Fibroblast of mammary gland (primary cell): Measurements from ENCODE around the gene ETV7.

Source experiments
- DNase-seq: peaks from one replicate; pipeline ENCODE4 v3.0.0-alpha.2; 2010; ENCODE audit warnings: low read depth
- H3K4me3 ChIP-seq: 2 replicates; pipeline ENCODE4 v1.5.1; 2011; ENCODE audit warnings: low read depth, mild to moderate bottlenecking, low read length, moderate library complexity; ENCODE audit not compliant: control insufficient read depth
- TF ChIP-seq, protein P1 (sequence below): conservative IDR thresholded peaks from 2 replicates; pipeline ENCODE4 v1.5.1; 2011; ENCODE audit warnings: low read depth, low read length, inconsistent platforms; ENCODE audit not compliant: control insufficient read depth, insufficient read depth

The ETV7 gene

GRCh38 chr6:36378936-36379335, 8.5 kb downstream of the ETV7 start:
- TF ChIP-seq, protein P1, sequence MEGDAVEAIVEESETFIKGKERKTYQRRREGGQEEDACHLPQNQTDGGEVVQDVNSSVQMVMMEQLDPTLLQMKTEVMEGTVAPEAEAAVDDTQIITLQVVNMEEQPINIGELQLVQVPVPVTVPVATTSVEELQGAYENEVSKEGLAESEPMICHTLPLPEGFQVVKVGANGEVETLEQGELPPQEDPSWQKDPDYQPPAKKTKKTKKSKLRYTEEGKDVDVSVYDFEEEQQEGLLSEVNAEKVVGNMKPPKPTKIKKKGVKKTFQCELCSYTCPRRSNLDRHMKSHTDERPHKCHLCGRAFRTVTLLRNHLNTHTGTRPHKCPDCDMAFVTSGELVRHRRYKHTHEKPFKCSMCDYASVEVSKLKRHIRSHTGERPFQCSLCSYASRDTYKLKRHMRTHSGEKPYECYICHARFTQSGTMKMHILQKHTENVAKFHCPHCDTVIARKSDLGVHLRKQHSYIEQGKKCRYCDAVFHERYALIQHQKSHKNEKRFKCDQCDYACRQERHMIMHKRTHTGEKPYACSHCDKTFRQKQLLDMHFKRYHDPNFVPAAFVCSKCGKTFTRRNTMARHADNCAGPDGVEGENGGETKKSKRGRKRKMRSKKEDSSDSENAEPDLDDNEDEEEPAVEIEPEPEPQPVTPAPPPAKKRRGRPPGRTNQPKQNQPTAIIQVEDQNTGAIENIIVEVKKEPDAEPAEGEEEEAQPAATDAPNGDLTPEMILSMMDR, result no peak
- no peak overlapping the region for H3K4me3 ChIP-seq
- DNase-seq, result no peak

DNA sequence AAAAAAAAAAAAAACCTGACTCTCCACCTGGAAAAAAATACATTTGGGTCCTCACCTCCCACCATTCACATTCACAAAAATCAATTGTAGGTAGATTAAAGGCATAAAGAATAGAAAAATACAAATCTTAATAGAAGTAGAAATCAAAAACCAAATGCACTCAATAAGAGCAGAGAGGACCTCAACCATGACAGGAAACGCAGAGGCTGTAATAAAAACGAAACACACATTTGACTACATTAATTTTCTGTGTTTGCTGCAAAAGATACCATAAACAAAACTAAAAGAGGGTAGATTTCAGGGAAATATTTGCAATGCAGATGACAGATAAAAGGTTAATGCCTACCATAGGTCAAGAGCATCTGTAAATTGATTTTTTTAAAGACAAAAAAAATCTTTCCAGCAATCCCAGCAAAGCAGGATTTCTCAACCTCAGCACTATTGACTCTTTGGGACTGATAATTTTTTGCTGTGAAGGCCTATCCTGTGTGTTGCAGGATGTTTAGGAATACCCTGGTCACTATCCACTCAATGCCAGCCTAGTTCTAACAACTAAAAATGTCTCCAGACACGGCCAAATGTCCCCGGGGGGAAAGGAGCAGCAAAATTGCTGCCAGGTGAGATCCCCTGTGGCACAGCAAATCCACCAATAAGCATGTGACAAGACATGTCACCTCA, 9.1 kb downstream of the ETV7 start:
- no peak overlapping the region for H3K4me3 ChIP-seq
- no peak for DNase-seq
- TF ChIP-seq, protein P1, result no peak

- DNase-seq, result no peak
- H3K4me3 ChIP-seq, result no peak overlapping the region
- TF ChIP-seq, protein P1, result no peak
Observed at GRCh38 chr6:36377594-36377993, 9.9 kb downstream of the ETV7 start.

GRCh38 chr6:36376742-36377141, 10.7 kb downstream of the ETV7 start:
- no peak overlapping the region for H3K4me3 ChIP-seq
- TF ChIP-seq, protein P1, result no peak
- no peak for DNase-seq

GRCh38 chr6:36376183-36376582, 11.3 kb downstream of the ETV7 start:
- no peak overlapping the region for H3K4me3 ChIP-seq
- TF ChIP-seq, protein P1, result no peak
- no peak for DNase-seq

- TF ChIP-seq, protein P1, result no peak
Observed at GRCh38 chr6:36375644-36376155, 11.8 kb downstream of the ETV7 start.

More at GRCh38 chr6:36375644-36376155, 11.8 kb downstream of the ETV7 start:
- H3K4me3 ChIP-seq, result no peak overlapping the region
- DNase-seq, result no peak
